Loucy (cell line): Measurements from ENCODE around the gene DIPK1A.

Source experiments
- H2AFZ ChIP-seq: fragments of 200-600 bp; sonication (generic); 2 replicates; pipeline ENCODE4 v1.6.0; 2016; ENCODE audit warnings: antibody characterized with exemption, mild to moderate bottlenecking, low read length, moderate library complexity
- H3F3A ChIP-seq: fragments of 200-600 bp; 2 replicates; pipeline ENCODE4 v1.6.0; 2016; ENCODE audit warnings: antibody characterized with exemption, low read depth, mild to moderate bottlenecking
- H3K27me3 ChIP-seq: fragments of 200-600 bp; sonication (generic); 2 replicates; pipeline ENCODE4 v1.6.1; 2014; ENCODE audit warnings: low read length, mild to moderate bottlenecking; ENCODE audit not compliant: insufficient read depth, poor library complexity, severe bottlenecking
- H3K36me3 ChIP-seq: fragments of 200-600 bp; sonication (generic); 2 replicates; pipeline ENCODE4 v1.6.1; 2016; ENCODE audit warnings: low read length; ENCODE audit not compliant: insufficient read depth
- H3K4me1 ChIP-seq: fragments of 200-600 bp; sonication (generic); 2 replicates; pipeline ENCODE4 v1.5.1; 2014; ENCODE audit warnings: low read length, mild to moderate bottlenecking; ENCODE audit not compliant: insufficient read depth, poor library complexity, severe bottlenecking
- H3K4me2 ChIP-seq: fragments of 200-600 bp; sonication (generic); 2 replicates; pipeline ENCODE4 v1.6.0; 2014; ENCODE audit warnings: antibody characterized with exemption, low read length, low read depth, mild to moderate bottlenecking; ENCODE audit not compliant: poor library complexity, severe bottlenecking
- H3K4me3 ChIP-seq: fragments of 200-600 bp; sonication (generic); 2 replicates; pipeline ENCODE4 v1.5.1; 2014; ENCODE audit warnings: low read length, mild to moderate bottlenecking, mixed read lengths; ENCODE audit not compliant: poor library complexity, severe bottlenecking
- H3K79me2 ChIP-seq: fragments of 200-600 bp; sonication (generic); 2 replicates; pipeline ENCODE4 v1.6.1; 2014; ENCODE audit warnings: low read length; ENCODE audit not compliant: insufficient read depth
- H3K9ac ChIP-seq: fragments of 200-600 bp; sonication (generic); 2 replicates; pipeline ENCODE4 v1.6.0; 2014; ENCODE audit warnings: mild to moderate bottlenecking, low read depth, low read length, moderate library complexity; ENCODE audit not compliant: poor library complexity, severe bottlenecking
- H3K9me2 ChIP-seq: fragments of 200-600 bp; sonication (generic); replicated peaks from 2 replicates; pipeline ENCODE4 v1.6.1; 2016; ENCODE audit warnings: low read depth, low read length, mixed read lengths
- H3K9me3 ChIP-seq: fragments of 200-600 bp; sonication (generic); 2 replicates; pipeline ENCODE4 v1.6.1; 2014; ENCODE audit warnings: mild to moderate bottlenecking, antibody characterized with exemption, low read length, low read depth; ENCODE audit not compliant: insufficient read depth
- H4K20me1 ChIP-seq: fragments of 200-600 bp; sonication (generic); 2 replicates; pipeline ENCODE4 v1.6.0; 2014; ENCODE audit warnings: antibody characterized with exemption, low read length, mild to moderate bottlenecking; ENCODE audit not compliant: insufficient read depth, poor library complexity, severe bottlenecking
- CTCF ChIP-seq: fragments of 200-600 bp; sonication (generic); conservative IDR thresholded peaks from 2 replicates; pipeline ENCODE4 v1.5.1; 2014; ENCODE audit warnings: mild to moderate bottlenecking, antibody characterized with exemption, low read length
- EZH2phosphoT487 ChIP-seq: fragments of 200-600 bp; IDR thresholded peaks from 2 replicates; pipeline ENCODE4 v1.6.1; 2018; ENCODE audit warnings: antibody characterized with exemption, mild to moderate bottlenecking, moderate library complexity, borderline replicate concordance

Gene DIPK1A

GRCh38 chr1:92934395-92935378, 26.6 kb downstream of the DIPK1A start:
- no peaks in the 10 kb centered on the region for H3K9me3 ChIP-seq
- H3K27me3 ChIP-seq: no peaks in the 10 kb centered on the region
- H3K4me2 ChIP-seq: no peak overlapping the region
- H3F3A ChIP-seq: no peaks in the 10 kb centered on the region
- H3K9me2 ChIP-seq: no peaks in the 10 kb centered on the region
- no peak overlapping the region for H3K9ac ChIP-seq
- peaks cover 21% of the 10 kb centered on the region; the same call in 1 of the 2 replicates for H3K79me2 ChIP-seq
- no peaks in the 10 kb centered on the region for H3K36me3 ChIP-seq
- TF ChIP-seq CTCF (no peak), EZH2phosphoT487 (no peak)
- peaks cover 18% of the 10 kb centered on the region for H3K4me1 ChIP-seq
- H4K20me1 ChIP-seq: no peaks in the 10 kb centered on the region
- H3K4me3 ChIP-seq: no peak overlapping the region
- H2AFZ ChIP-seq: no peak overlapping the region

GRCh38 chr1:92933459-92933858, 27.8 kb downstream of the DIPK1A start:
- Histone ChIP-seq H3F3A (no peaks in the 10 kb centered on the region), H3K4me1 (peaks cover 22% of the 10 kb centered on the region), H3K4me3 (no peak overlapping the region), H4K20me1 (no peaks in the 10 kb centered on the region), H3K4me2 (no peak overlapping the region), H3K9me2 (no peaks in the 10 kb centered on the region), H3K79me2 (peaks cover 16% of the 10 kb centered on the region; the same call in 1 of the 2 replicates), H3K36me3 (no peaks in the 10 kb centered on the region), H2AFZ (no peak overlapping the region), H3K9me3 (no peaks in the 10 kb centered on the region), H3K27me3 (no peaks in the 10 kb centered on the region), H3K9ac (no peak overlapping the region)
- no peak for TF ChIP-seq CTCF
- no peak for TF ChIP-seq EZH2phosphoT487

- no peak overlapping the region for H3K9ac ChIP-seq
- H3K9me2 ChIP-seq: no peaks in the 10 kb centered on the region
- H4K20me1 ChIP-seq: no peaks in the 10 kb centered on the region
- H3K27me3 ChIP-seq: no peaks in the 10 kb centered on the region
- no peaks in the 10 kb centered on the region for H3K36me3 ChIP-seq
- no peaks in the 10 kb centered on the region for H3K9me3 ChIP-seq
- no peaks in the 10 kb centered on the region for H3F3A ChIP-seq
- peaks cover 16% of the 10 kb centered on the region; the same call in 1 of the 2 replicates for H3K79me2 ChIP-seq
- H3K4me1 ChIP-seq: peaks cover 22% of the 10 kb centered on the region
- TF ChIP-seq CTCF: no peak
- H3K4me2 ChIP-seq: no peak overlapping the region
- no peak overlapping the region for H3K4me3 ChIP-seq
- H2AFZ ChIP-seq: no peak overlapping the region
Observed at GRCh38 chr1:92931691-92932090, 29.6 kb downstream of the DIPK1A start.
